HL-60 (cell line): ENCODE measurements around the gene MTHFD2L.

Experiments used
- DNase-seq, 2 experiments: peaks; one replicate each; pipeline ENCODE4 v3.0.0-alpha.2; 2010 to 2020; ENCODE audit warnings: low read depth in 1 of 2, low spot score in 1 of 2
- H3K27ac ChIP-seq: fragments of 250-450 bp; sonication (Bioruptor Pico); replicated peaks from 2 replicates; pipeline ENCODE4 v1.5.1; 2020; ENCODE audit warnings: mild to moderate bottlenecking, moderate library complexity
- H3K27me3 ChIP-seq: fragments of 250-450 bp; sonication (Bioruptor Pico); 2 replicates; pipeline ENCODE4 v1.5.1; 2021; ENCODE audit warnings: mild to moderate bottlenecking, moderate library complexity; ENCODE audit not compliant: insufficient read depth, poor library complexity, severe bottlenecking
- H3K4me3 ChIP-seq: replicated peaks from 2 replicates; pipeline ENCODE4 v1.5.1; 2011; ENCODE audit warnings: mild to moderate bottlenecking, control low read depth, low read length; ENCODE audit not compliant: insufficient read depth
- CTCF ChIP-seq: IDR thresholded peaks from one replicate; pipeline ENCODE4 v1.5.1; 2011; ENCODE audit warnings: low read length, control low read depth, inconsistent platforms; ENCODE audit not compliant: insufficient read depth
- GABPA ChIP-seq: IDR thresholded peaks from 2 replicates; pipeline ENCODE4 v1.6.1; 2012; ENCODE audit warnings: low read depth
- POLR2AphosphoS5 ChIP-seq: IDR thresholded peaks from 2 replicates; pipeline ENCODE4 v1.6.1; 2012; ENCODE audit warnings: low read depth
- REST ChIP-seq: IDR thresholded peaks from 2 replicates; pipeline ENCODE4 v1.6.1; 2012; ENCODE audit warnings: low read depth; ENCODE audit not compliant: insufficient replicate concordance
- SPI1 ChIP-seq: IDR thresholded peaks from 2 replicates; pipeline ENCODE4 v1.6.1; 2012; ENCODE audit warnings: low read depth, mild to moderate bottlenecking, borderline replicate concordance

MTHFD2L gene

GRCh38 chr4:74266081-74266480, 108.2 kb downstream of the MTHFD2L start:
- no peak overlapping the region for H3K27ac ChIP-seq
- DNase-seq, result no peak
- no peak for TF ChIP-seq POLR2AphosphoS5
- TF ChIP-seq CTCF, result no peak
- TF ChIP-seq SPI1, result no peak
- H3K4me3 ChIP-seq, result no peak overlapping the region
- H3K27me3 ChIP-seq, result no peaks in the 10 kb centered on the region

- Histone ChIP-seq H3K27me3 (no peaks in the 10 kb centered on the region), H3K27ac (no peak overlapping the region), H3K4me3 (no peak overlapping the region)
- TF ChIP-seq REST (no peak), CTCF (no peak), POLR2AphosphoS5 (no peak), GABPA (no peak), SPI1 (no peak)
- DNase-seq, result no peak
Observed at GRCh38 chr4:74267998-74268606, 110.2 kb downstream of the MTHFD2L start.

- no peak overlapping the region for H3K4me3 ChIP-seq
- no peak for DNase-seq
- no peaks in the 10 kb centered on the region for H3K27me3 ChIP-seq
- TF ChIP-seq POLR2AphosphoS5 (no peak), SPI1 (no peak), GABPA (no peak), REST (no peak), CTCF (no peak)
- H3K27ac ChIP-seq, result no peak overlapping the region
Observed at GRCh38 chr4:74268643-74269042, 110.7 kb downstream of the MTHFD2L start.

- Histone ChIP-seq H3K27me3 (no peaks in the 10 kb centered on the region), H3K4me3 (no peak overlapping the region), H3K27ac (no peak overlapping the region)
- DNase-seq, result no peak
- TF ChIP-seq CTCF (no peak), POLR2AphosphoS5 (no peak), SPI1 (no peak), GABPA (no peak), REST (no peak)
Observed at GRCh38 chr4:74278490-74278889, 120.6 kb downstream of the MTHFD2L start.
